Astrocyte (in vitro differentiated cells and primary cell): Measurements from ENCODE around the gene KMT2B. TPM values are rescaled to one million over a fixed set of nuclear protein-coding genes. Genes with fewer than 3 reads are reported as not detected.

Experiments
- DNase-seq: peaks from one replicate; pipeline ENCODE4 v3.0.0-alpha.2; 2010; ENCODE audit warnings: low read depth
- FAIRE-seq: peaks from 2 replicates; lab custom pipeline; 2011; peaks lifted over from hg19 to GRCh38; lab: Jason Lieb, UNC
- H2AFZ ChIP-seq: 2 replicates; pipeline ENCODE4 v1.6.0; 2012; ENCODE audit warnings: low read depth, low read length, inconsistent platforms
- H3K27ac ChIP-seq: 2 replicates; pipeline ENCODE4 v1.5.1; 2011; ENCODE audit warnings: low read depth, low read length, inconsistent platforms
- H3K27me3 ChIP-seq: 2 replicates; pipeline ENCODE4 v1.6.0; 2011; ENCODE audit warnings: low read length, inconsistent platforms; ENCODE audit not compliant: insufficient read depth
- H3K36me3 ChIP-seq: 2 replicates; pipeline ENCODE4 v1.5.1; 2011; ENCODE audit warnings: low read length, inconsistent platforms; ENCODE audit not compliant: insufficient read depth
- H3K4me1 ChIP-seq: 2 replicates; pipeline ENCODE4 v1.5.1; 2011; ENCODE audit warnings: low read length, inconsistent platforms; ENCODE audit not compliant: insufficient read depth
- H3K4me2 ChIP-seq: 2 replicates; pipeline ENCODE4 v1.6.0; 2012; ENCODE audit warnings: low read length, inconsistent platforms
- H3K4me3 ChIP-seq: 2 replicates; pipeline ENCODE4 v1.5.1; 2011; ENCODE audit warnings: low read depth, mild to moderate bottlenecking, low read length, inconsistent platforms; ENCODE audit not compliant: insufficient read depth
- H3K79me2 ChIP-seq: 2 replicates; pipeline ENCODE4 v1.6.0; 2012; ENCODE audit warnings: mild to moderate bottlenecking, low read length, inconsistent platforms; ENCODE audit not compliant: insufficient read depth
- H3K9ac ChIP-seq: 2 replicates; pipeline ENCODE4 v1.6.0; 2012; ENCODE audit warnings: mild to moderate bottlenecking, low read length, inconsistent platforms
- H3K9me3 ChIP-seq: 2 replicates; pipeline ENCODE4 v1.5.1; 2012; ENCODE audit warnings: low read depth, mild to moderate bottlenecking, low read length, inconsistent platforms; ENCODE audit not compliant: insufficient read depth
- H4K20me1 ChIP-seq: 2 replicates; pipeline ENCODE4 v1.6.0; 2012; ENCODE audit warnings: low read length, inconsistent platforms; ENCODE audit not compliant: insufficient read depth
- H3K27ac Mint-ChIP-seq: one replicate; pipeline ENCODE4 v1.8.0; 2021; ENCODE audit warnings: mild to moderate bottlenecking, mixed read lengths; ENCODE audit not compliant: unreplicated experiment
- H3K27me3 Mint-ChIP-seq: one replicate; pipeline ENCODE4 v1.8.0; 2021; ENCODE audit warnings: low read depth, mixed read lengths; ENCODE audit not compliant: unreplicated experiment
- H3K36me3 Mint-ChIP-seq: one replicate; pipeline ENCODE4 v1.8.0; 2021; ENCODE audit warnings: low read depth, mixed read lengths; ENCODE audit not compliant: unreplicated experiment
- H3K4me1 Mint-ChIP-seq: one replicate; pipeline ENCODE4 v1.8.0; 2021; ENCODE audit warnings: low read depth, mixed read lengths; ENCODE audit not compliant: unreplicated experiment
- H3K4me3 Mint-ChIP-seq: one replicate; pipeline ENCODE4 v1.8.0; 2021; ENCODE audit warnings: mild to moderate bottlenecking, moderate library complexity, mixed read lengths; ENCODE audit not compliant: unreplicated experiment
- H3K9me3 Mint-ChIP-seq: one replicate; pipeline ENCODE4 v1.8.0; 2021; ENCODE audit warnings: mild to moderate bottlenecking, mixed read lengths; ENCODE audit not compliant: unreplicated experiment
- EZH2 ChIP-seq: IDR thresholded peaks from 2 replicates; pipeline ENCODE4 v1.6.1; 2012; ENCODE audit warnings: mild to moderate bottlenecking, low read length, inconsistent platforms; ENCODE audit not compliant: insufficient read depth
- total RNA-seq: library from RNA; stranded (reverse); gene quantifications from 2 replicates; pipeline ENCODE4 v1.2.1, GENCODE V29; 2021
- TF ChIP-seq, protein P1 (sequence below): IDR thresholded peaks from 2 replicates; pipeline ENCODE4 v1.5.1; 2011; ENCODE audit warnings: low read depth, mild to moderate bottlenecking, inconsistent platforms, low read length, moderate library complexity; ENCODE audit not compliant: insufficient read depth

The KMT2B gene
- total RNA-seq, 1 donor from 2014 or later, result 28.7 TPM

DNA sequence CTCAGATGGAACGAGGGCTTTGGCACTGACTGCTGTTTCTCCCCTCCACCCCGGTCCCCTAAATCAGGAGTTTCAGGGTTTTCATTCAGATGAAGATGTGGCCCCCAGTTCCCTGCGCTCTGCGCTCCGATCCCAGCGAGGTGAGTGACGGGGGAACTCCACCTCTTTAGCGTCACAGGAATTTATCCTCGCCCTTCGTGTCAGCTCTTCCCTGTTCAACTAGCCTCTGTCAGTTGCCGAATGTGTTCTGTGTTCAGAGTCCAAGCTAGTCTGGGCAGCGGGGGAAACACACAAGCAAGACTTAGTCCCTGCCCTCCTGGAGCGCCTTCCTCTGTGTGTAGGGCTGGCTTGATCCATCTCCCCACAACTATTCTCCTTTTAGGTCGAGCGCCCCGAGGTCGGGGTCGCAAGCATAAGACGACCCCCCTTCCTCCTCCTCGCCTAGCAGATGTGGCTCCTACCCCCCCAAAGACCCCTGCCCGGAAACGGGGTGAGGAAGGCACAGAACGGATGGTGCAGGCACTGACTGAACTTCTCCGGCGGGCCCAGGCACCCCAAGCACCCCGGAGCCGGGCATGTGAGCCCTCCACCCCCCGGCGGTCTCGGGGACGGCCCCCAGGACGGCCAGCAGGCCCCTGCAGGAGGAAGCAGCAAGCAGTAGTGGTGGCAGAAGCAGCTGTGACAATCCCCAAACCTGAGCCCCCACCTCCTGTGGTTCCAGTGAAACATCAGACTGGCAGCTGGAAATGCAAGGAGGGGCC, 1.8 kb downstream of the KMT2B start:
- Histone ChIP-seq H2AFZ (no peak overlapping the region), H3K27me3 (no peaks in the 10 kb centered on the region), H3K27ac (no peak overlapping the region), H3K4me1 (peaks cover 18% of the 10 kb centered on the region), H3K4me2 (peak overlapping the region; percentile 97), H3K9ac (peak overlapping the region; percentile 87), H3K36me3 (peaks cover 4% of the 10 kb centered on the region), H3K4me3 (peak overlapping the region; percentile 69), H3K79me2 (peaks cover 41% of the 10 kb centered on the region), H3K9me3 (no peaks in the 10 kb centered on the region), H4K20me1 (peaks cover 56% of the 10 kb centered on the region)
- Mint-ChIP-seq H3K4me1 (peaks cover 6% of the 10 kb centered on the region), H3K4me3 (peak overlapping the region; percentile 93), H3K36me3 (peaks cover 6% of the 10 kb centered on the region), H3K27me3 (no peaks in the 10 kb centered on the region), H3K27ac (peak overlapping the region; percentile 87), H3K9me3 (no peaks in the 10 kb centered on the region)
- DNase-seq, result no peak
- no peak for FAIRE-seq
- TF ChIP-seq, protein P1, sequence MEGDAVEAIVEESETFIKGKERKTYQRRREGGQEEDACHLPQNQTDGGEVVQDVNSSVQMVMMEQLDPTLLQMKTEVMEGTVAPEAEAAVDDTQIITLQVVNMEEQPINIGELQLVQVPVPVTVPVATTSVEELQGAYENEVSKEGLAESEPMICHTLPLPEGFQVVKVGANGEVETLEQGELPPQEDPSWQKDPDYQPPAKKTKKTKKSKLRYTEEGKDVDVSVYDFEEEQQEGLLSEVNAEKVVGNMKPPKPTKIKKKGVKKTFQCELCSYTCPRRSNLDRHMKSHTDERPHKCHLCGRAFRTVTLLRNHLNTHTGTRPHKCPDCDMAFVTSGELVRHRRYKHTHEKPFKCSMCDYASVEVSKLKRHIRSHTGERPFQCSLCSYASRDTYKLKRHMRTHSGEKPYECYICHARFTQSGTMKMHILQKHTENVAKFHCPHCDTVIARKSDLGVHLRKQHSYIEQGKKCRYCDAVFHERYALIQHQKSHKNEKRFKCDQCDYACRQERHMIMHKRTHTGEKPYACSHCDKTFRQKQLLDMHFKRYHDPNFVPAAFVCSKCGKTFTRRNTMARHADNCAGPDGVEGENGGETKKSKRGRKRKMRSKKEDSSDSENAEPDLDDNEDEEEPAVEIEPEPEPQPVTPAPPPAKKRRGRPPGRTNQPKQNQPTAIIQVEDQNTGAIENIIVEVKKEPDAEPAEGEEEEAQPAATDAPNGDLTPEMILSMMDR, result no peak

GRCh38 chr19:35720163-35720524, 2.3 kb downstream of the KMT2B start:
- no peak overlapping the region for H3K27ac Mint-ChIP-seq
- peaks cover 41% of the 10 kb centered on the region for H3K79me2 ChIP-seq
- no peak for FAIRE-seq

DNA sequence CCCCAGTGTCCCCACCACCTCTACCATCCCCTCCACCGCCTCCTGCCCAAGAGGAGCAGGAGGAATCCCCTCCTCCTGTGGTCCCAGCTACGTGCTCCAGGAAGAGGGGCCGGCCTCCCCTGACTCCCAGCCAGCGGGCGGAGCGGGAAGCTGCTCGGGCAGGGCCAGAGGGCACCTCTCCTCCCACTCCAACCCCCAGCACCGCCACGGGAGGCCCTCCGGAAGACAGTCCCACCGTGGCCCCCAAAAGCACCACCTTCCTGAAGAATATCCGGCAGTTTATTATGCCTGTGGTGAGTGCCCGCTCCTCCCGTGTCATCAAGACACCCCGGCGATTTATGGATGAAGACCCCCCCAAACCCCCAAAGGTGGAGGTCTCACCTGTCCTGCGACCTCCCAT, 2.8 kb downstream of the KMT2B start:
- peaks cover 41% of the 10 kb centered on the region for H3K79me2 ChIP-seq
- H3K9ac ChIP-seq, result no peak overlapping the region
- DNase-seq (no peak), FAIRE-seq (no peak)
- no peaks in the 10 kb centered on the region for H3K27me3 ChIP-seq
- peaks cover 57% of the 10 kb centered on the region for H4K20me1 ChIP-seq
- no peaks in the 10 kb centered on the region for H3K9me3 Mint-ChIP-seq
- no peak overlapping the region for H3K4me2 ChIP-seq
- peaks cover 18% of the 10 kb centered on the region for H3K4me1 ChIP-seq
- H3K36me3 Mint-ChIP-seq, result peaks cover 6% of the 10 kb centered on the region
- H3K9me3 ChIP-seq, result no peaks in the 10 kb centered on the region
- no peak overlapping the region for H3K27ac Mint-ChIP-seq
- H3K27me3 Mint-ChIP-seq, result no peaks in the 10 kb centered on the region
- no peak overlapping the region for H3K4me3 ChIP-seq
- no peak overlapping the region for H3K27ac ChIP-seq
- H2AFZ ChIP-seq, result no peak overlapping the region
- no peak for TF ChIP-seq EZH2
- TF ChIP-seq, protein P1, result no peak
- no peak overlapping the region for H3K4me3 Mint-ChIP-seq
- H3K36me3 ChIP-seq, result peaks cover 12% of the 10 kb centered on the region
- peaks cover 6% of the 10 kb centered on the region for H3K4me1 Mint-ChIP-seq

More at GRCh38 chr19:35720163-35720524, 2.3 kb downstream of the KMT2B start:
- Histone ChIP-seq H3K4me3 (no peak overlapping the region), H3K9me3 (no peaks in the 10 kb centered on the region), H3K27ac (no peak overlapping the region), H3K36me3 (peaks cover 9% of the 10 kb centered on the region), H4K20me1 (peaks cover 57% of the 10 kb centered on the region), H2AFZ (no peak overlapping the region), H3K4me1 (peaks cover 18% of the 10 kb centered on the region), H3K27me3 (no peaks in the 10 kb centered on the region), H3K9ac (no peak overlapping the region), H3K4me2 (no peak overlapping the region)
- Mint-ChIP-seq H3K4me3 (peak overlapping the region; percentile 78), H3K27me3 (no peaks in the 10 kb centered on the region), H3K9me3 (no peaks in the 10 kb centered on the region), H3K4me1 (peaks cover 6% of the 10 kb centered on the region), H3K36me3 (peaks cover 6% of the 10 kb centered on the region)
- TF ChIP-seq, protein P1, result no peak
- TF ChIP-seq EZH2, result no peak
- DNase-seq, result no peak
